Posterior cingulate gyrus (tissue), 11 donors: ENCODE data around the gene BHLHA15.
A peak's percentile ranks its signal among the peaks of the same experiment; 100 is the strongest.

Experiments
- DNase-seq, 10 donors: peaks; one replicate each; pipeline versions ENCODE4 v3.0.0 to v3.0.0-alpha.2; 2020 to 2021; ENCODE audit warnings: mixed read lengths in 3 of 10
- intact Hi-C: fragments of 100-400 bp; cut with DNase I; formaldehyde crosslinking; loops from one replicate; pipeline ENCODE4 v1.15.1; 2023

Gene BHLHA15

GRCh38 chr7:98211221-98211675 is at the start of gene BHLHA15:
BHLHA15 (plus strand) TSS chr7:98211439; CDS start chr7:98212310, 871 bp downstream.
- DNase-seq: peak in 2 of 10 donors; percentile 8 to 71
- intact Hi-C loops: no loop called here

- intact Hi-C loops: no loop called here
- no peak for DNase-seq
These were observed 48.5 kb upstream of the BHLHA15 start for GRCh38 chr7:98162758-98163157.

GRCh38 chr7:98163269-98163668 is 48.0 kb upstream of the BHLHA15 start:
- intact Hi-C loops: no loop called here
- no peak for DNase-seq

GRCh38 chr7:98163704-98164494 is 47.3 kb upstream of the BHLHA15 start:
- intact Hi-C loops: no loop called here
- DNase-seq: no peak

- DNase-seq: peak in 9 of 10 donors; percentile 57 to 94 (median 68)
- intact Hi-C loops: loop anchor here (1.0 kb wide), 1 partner anchor 60 kb away; the partner anchor contains the start of gene LMTK2
These were observed 45.2 kb upstream of the BHLHA15 start for GRCh38 chr7:98165827-98166667.

- intact Hi-C loops: loop anchor here (1.0 kb wide), 1 partner anchor 60 kb away; the partner anchor contains the start of gene LMTK2
- no peak for DNase-seq
These were observed 44.6 kb upstream of the BHLHA15 start for GRCh38 chr7:98166668-98166970.

- DNase-seq: peak in 1 of 10 donors; percentile 71
- intact Hi-C loops: loop anchor here (1.0 kb wide), 1 partner anchor 146 kb away; no protein-coding TSS in a partner anchor
These were observed 43.6 kb upstream of the BHLHA15 start for GRCh38 chr7:98167653-98168052.

GRCh38 chr7:98168181-98168903 is 42.9 kb upstream of the BHLHA15 start:
- peak in 8 of 10 donors; percentile 58 to 93 (median 70) for DNase-seq
- intact Hi-C loops: loop anchor here (1.0 kb wide), 1 partner anchor 147 kb away; no protein-coding TSS in a partner anchor

- DNase-seq: no peak
- intact Hi-C loops: loop anchor here (1.0 kb wide), 1 partner anchor 148 kb away; no protein-coding TSS in a partner anchor
These were observed 42.2 kb upstream of the BHLHA15 start for GRCh38 chr7:98168904-98169621.

GRCh38 chr7:98170966-98171365 is 40.3 kb upstream of the BHLHA15 start:
- peak in 2 of 10 donors; percentile 82 to 84 for DNase-seq
- intact Hi-C loops: no loop called here

GRCh38 chr7:98171449-98171848 is 39.8 kb upstream of the BHLHA15 start:
- intact Hi-C loops: no loop called here

GRCh38 chr7:98174334-98175259 is 36.6 kb upstream of the BHLHA15 start:
- peak in 2 of 10 donors; percentile 42 to 82 for DNase-seq
- intact Hi-C loops: no loop called here

More at GRCh38 chr7:98171449-98171848, 39.8 kb upstream of the BHLHA15 start:
- peak in 1 of 10 donors; percentile 77 for DNase-seq

GRCh38 chr7:98175260-98175940 is 35.8 kb upstream of the BHLHA15 start:
- DNase-seq: no peak
- intact Hi-C loops: no loop called here

- no peak for DNase-seq
- intact Hi-C loops: no loop called here
These were observed 33.7 kb upstream of the BHLHA15 start for GRCh38 chr7:98177553-98177952.

GRCh38 chr7:98178321-98178720 is 32.9 kb upstream of the BHLHA15 start:
- DNase-seq: peak; percentile 50 to 95 (median 76)
- intact Hi-C loops: no loop called here

GRCh38 chr7:98178762-98179490 is 32.3 kb upstream of the BHLHA15 start:
- peak in 1 of 10 donors; percentile 73 for DNase-seq
- intact Hi-C loops: no loop called here

- peak in 1 of 10 donors; percentile 46 for DNase-seq
- intact Hi-C loops: no loop called here
These were observed 30.5 kb upstream of the BHLHA15 start for GRCh38 chr7:98180751-98181150.
